Stimulated activated naive B cell treated with anti-CD40 and anti-IgM and Interleukin-4, amounts not matched to agents 10 μg/mL and 1 μg/mL and 100 μg/mL, for 72 hours (primary cell): Measurements from ENCODE around the gene PDIA4.
"Not testable (repeated sequence)": the region's sequence is repeated elsewhere in the genome, so short reads cannot be mapped to it uniquely, and the experiment has no call there.

Source experiments
- ATAC-seq, 2 donors: fragments of 150-1000 bp; cut with Tn5 transposase; replicated peaks; 2 replicates each; pipeline ENCODE4 v1.10.0; 2021; ENCODE audit warnings: moderate library complexity in 1 of 2
- DNase-seq: peaks from one replicate; pipeline ENCODE4 v3.0.0; 2021
- H3K27ac Mint-ChIP-seq: one replicate; pipeline ENCODE4 v1.8.0; 2022; ENCODE audit warnings: mild to moderate bottlenecking, mixed read lengths
- H3K27me3 Mint-ChIP-seq, 2 donors: one replicate each; pipeline ENCODE4 v1.8.0; 2022; ENCODE audit warnings: mixed read lengths in 2 of 2
- H3K36me3 Mint-ChIP-seq, 2 donors: one replicate each; pipeline ENCODE4 v1.8.0; 2022; ENCODE audit warnings: mixed read lengths in 2 of 2, mild to moderate bottlenecking in 1 of 2
- H3K4me1 Mint-ChIP-seq, 2 donors: one replicate each; pipeline ENCODE4 v1.8.0; 2022; ENCODE audit warnings: mixed read lengths in 2 of 2, mild to moderate bottlenecking in 1 of 2
- H3K4me3 Mint-ChIP-seq, 2 donors: one replicate each; pipeline ENCODE4 v1.8.0; 2022; ENCODE audit warnings: mild to moderate bottlenecking in 2 of 2, mixed read lengths in 2 of 2, moderate library complexity in 1 of 2
- H3K9me3 Mint-ChIP-seq, 2 donors: one replicate each; pipeline ENCODE4 v1.8.0; 2022; ENCODE audit warnings: mixed read lengths in 2 of 2, mild to moderate bottlenecking in 1 of 2

PDIA4 gene

GRCh38 chr7:148983200-148984146, 44.8 kb downstream of the PDIA4 start:
- Mint-ChIP-seq H3K9me3 (peaks cover 6 to 8% of the 10 kb centered on the region in 2 donors), H3K4me3 (peak overlapping the region; percentile 86 to 89), H3K4me1 (peaks cover 34 to 46% of the 10 kb centered on the region in 2 donors), H3K27me3 (peaks cover 0 to 10% of the 10 kb centered on the region in 2 donors), H3K36me3 (peaks cover 0 to 4% of the 10 kb centered on the region in 2 donors), H3K27ac (peak overlapping the region; percentile 98)
- peak; percentile 76 to 78 for ATAC-seq
- DNase-seq, result peak; percentile 69

GRCh38 chr7:148982654-148983199, 45.6 kb downstream of the PDIA4 start:
- Mint-ChIP-seq H3K9me3 (peaks cover 6 to 8% of the 10 kb centered on the region in 2 donors), H3K27ac (peak overlapping the region; percentile 69), H3K4me3 (peak overlapping the region; percentile 86 to 89), H3K27me3 (peaks cover 6 to 14% of the 10 kb centered on the region in 2 donors), H3K36me3 (peaks cover 0 to 4% of the 10 kb centered on the region in 2 donors), H3K4me1 (peaks cover 29 to 39% of the 10 kb centered on the region in 2 donors)
- ATAC-seq (no peak), DNase-seq (no peak)

GRCh38 chr7:148979827-148980226, 48.5 kb downstream of the PDIA4 start:
- Mint-ChIP-seq H3K27ac (no peak overlapping the region), H3K27me3 (peaks cover 6 to 14% of the 10 kb centered on the region in 2 donors), H3K4me1 (peaks cover 19% of the 10 kb centered on the region in 2 donors), H3K9me3 (peaks cover 6 to 8% of the 10 kb centered on the region in 2 donors), H3K36me3 (peaks cover 0 to 4% of the 10 kb centered on the region in 2 donors), H3K4me3 (no peak overlapping the region)
- ATAC-seq, result no peak
- no peak for DNase-seq

GRCh38 chr7:148979072-148979471, 49.2 kb downstream of the PDIA4 start:
- peaks cover 7 to 15% of the 10 kb centered on the region in 2 donors for H3K27me3 Mint-ChIP-seq
- not testable (repeated sequence) for DNase-seq, H3K9me3 Mint-ChIP-seq, H3K36me3 Mint-ChIP-seq, ATAC-seq, H3K4me3 Mint-ChIP-seq
- peaks cover 11 to 12% of the 10 kb centered on the region in 2 donors for H3K4me1 Mint-ChIP-seq
- peak overlapping the region; percentile 54 for H3K27ac Mint-ChIP-seq

GRCh38 chr7:148978091-148978490, 50.2 kb downstream of the PDIA4 start:
- ATAC-seq, result no peak
- peaks cover 1 to 4% of the 10 kb centered on the region in 2 donors for H3K4me1 Mint-ChIP-seq
- H3K27me3 Mint-ChIP-seq, result peaks cover 14% of the 10 kb centered on the region in 2 donors
- H3K9me3 Mint-ChIP-seq, result peaks cover 6 to 8% of the 10 kb centered on the region in 2 donors
- H3K36me3 Mint-ChIP-seq, result no peaks in the 10 kb centered on the region
- H3K27ac Mint-ChIP-seq, result peak overlapping the region; percentile 85
- no peak overlapping the region for H3K4me3 Mint-ChIP-seq
- DNase-seq, result no peak

- Mint-ChIP-seq H3K27me3 (peaks cover 15 to 20% of the 10 kb centered on the region in 2 donors), H3K9me3 (peaks cover 0 to under 1% of the 10 kb centered on the region in 2 donors), H3K4me1 (peaks cover 6 to 7% of the 10 kb centered on the region in 2 donors), H3K4me3 (no peak overlapping the region), H3K36me3 (no peaks in the 10 kb centered on the region), H3K27ac (no peak overlapping the region)
- DNase-seq (no peak), ATAC-seq (no peak)
Observed at GRCh38 chr7:148975896-148976295, 52.4 kb downstream of the PDIA4 start.

- DNase-seq, result no peak
- Mint-ChIP-seq H3K9me3 (no peaks in the 10 kb centered on the region), H3K4me3 (no peak overlapping the region), H3K27ac (no peak overlapping the region), H3K36me3 (no peaks in the 10 kb centered on the region), H3K27me3 (peaks cover 14 to 19% of the 10 kb centered on the region in 2 donors), H3K4me1 (peaks cover 6 to 7% of the 10 kb centered on the region in 2 donors)
- ATAC-seq, result no peak
Observed at GRCh38 chr7:148973256-148973655, 55.0 kb downstream of the PDIA4 start.

GRCh38 chr7:148972375-148972774, 55.9 kb downstream of the PDIA4 start:
- DNase-seq, result no peak
- Mint-ChIP-seq H3K4me3 (peak overlapping the region in 1 of 2 donors; percentile 17), H3K27me3 (peaks cover 10 to 14% of the 10 kb centered on the region in 2 donors), H3K27ac (no peak overlapping the region), H3K36me3 (no peaks in the 10 kb centered on the region), H3K9me3 (no peaks in the 10 kb centered on the region), H3K4me1 (peaks cover 6 to 7% of the 10 kb centered on the region in 2 donors)
- peak; percentile 29 to 62 for ATAC-seq

GRCh38 chr7:148967602-148968001, 60.7 kb downstream of the PDIA4 start:
- Mint-ChIP-seq H3K4me1 (peaks cover 20 to 27% of the 10 kb centered on the region in 2 donors), H3K27ac (no peak overlapping the region), H3K9me3 (peaks cover 0 to 4% of the 10 kb centered on the region in 2 donors), H3K36me3 (no peaks in the 10 kb centered on the region), H3K27me3 (peaks cover 5 to 6% of the 10 kb centered on the region in 2 donors), H3K4me3 (no peak overlapping the region)
- DNase-seq (no peak), ATAC-seq (no peak)

- no peaks in the 10 kb centered on the region for H3K27me3 Mint-ChIP-seq
- no peaks in the 10 kb centered on the region for H3K36me3 Mint-ChIP-seq
- peak overlapping the region; percentile 87 for H3K27ac Mint-ChIP-seq
- ATAC-seq (peak; percentile 10 to 27), DNase-seq (no peak)
- peak overlapping the region; percentile 82 to 83 for H3K4me3 Mint-ChIP-seq
- peaks cover 17 to 24% of the 10 kb centered on the region in 2 donors for H3K4me1 Mint-ChIP-seq
- H3K9me3 Mint-ChIP-seq, result peaks cover 0 to 4% of the 10 kb centered on the region in 2 donors
Observed at GRCh38 chr7:148967032-148967372, 61.3 kb downstream of the PDIA4 start.

- Mint-ChIP-seq H3K27me3 (no peaks in the 10 kb centered on the region), H3K27ac (peak overlapping the region; percentile 79), H3K36me3 (no peaks in the 10 kb centered on the region), H3K9me3 (peaks cover 0 to 4% of the 10 kb centered on the region in 2 donors), H3K4me1 (peaks cover 17 to 24% of the 10 kb centered on the region in 2 donors), H3K4me3 (peak overlapping the region; percentile 33 to 88)
- DNase-seq (no peak), ATAC-seq (no peak)
Observed at GRCh38 chr7:148964483-148965267, 63.6 kb downstream of the PDIA4 start.

- peak overlapping the region; percentile 88 to 89 for H3K4me3 Mint-ChIP-seq
- H3K4me1 Mint-ChIP-seq, result peaks cover 17 to 24% of the 10 kb centered on the region in 2 donors
- ATAC-seq (no peak), DNase-seq (no peak)
- no peaks in the 10 kb centered on the region for H3K36me3 Mint-ChIP-seq
- no peaks in the 10 kb centered on the region for H3K27me3 Mint-ChIP-seq
- peak overlapping the region; percentile 95 for H3K27ac Mint-ChIP-seq
- peaks cover 0 to 4% of the 10 kb centered on the region in 2 donors for H3K9me3 Mint-ChIP-seq
Observed at GRCh38 chr7:148963583-148964482, 64.5 kb downstream of the PDIA4 start.
